Measurements from ENCODE around the gene PSORS1C2. TPM values are rescaled to one million over a fixed set of nuclear protein-coding genes. Genes with fewer than 3 reads are reported as not detected.

The PSORS1C2 gene
- total and polyA plus RNA-seq, 4 donors, result not detected

DNA sequence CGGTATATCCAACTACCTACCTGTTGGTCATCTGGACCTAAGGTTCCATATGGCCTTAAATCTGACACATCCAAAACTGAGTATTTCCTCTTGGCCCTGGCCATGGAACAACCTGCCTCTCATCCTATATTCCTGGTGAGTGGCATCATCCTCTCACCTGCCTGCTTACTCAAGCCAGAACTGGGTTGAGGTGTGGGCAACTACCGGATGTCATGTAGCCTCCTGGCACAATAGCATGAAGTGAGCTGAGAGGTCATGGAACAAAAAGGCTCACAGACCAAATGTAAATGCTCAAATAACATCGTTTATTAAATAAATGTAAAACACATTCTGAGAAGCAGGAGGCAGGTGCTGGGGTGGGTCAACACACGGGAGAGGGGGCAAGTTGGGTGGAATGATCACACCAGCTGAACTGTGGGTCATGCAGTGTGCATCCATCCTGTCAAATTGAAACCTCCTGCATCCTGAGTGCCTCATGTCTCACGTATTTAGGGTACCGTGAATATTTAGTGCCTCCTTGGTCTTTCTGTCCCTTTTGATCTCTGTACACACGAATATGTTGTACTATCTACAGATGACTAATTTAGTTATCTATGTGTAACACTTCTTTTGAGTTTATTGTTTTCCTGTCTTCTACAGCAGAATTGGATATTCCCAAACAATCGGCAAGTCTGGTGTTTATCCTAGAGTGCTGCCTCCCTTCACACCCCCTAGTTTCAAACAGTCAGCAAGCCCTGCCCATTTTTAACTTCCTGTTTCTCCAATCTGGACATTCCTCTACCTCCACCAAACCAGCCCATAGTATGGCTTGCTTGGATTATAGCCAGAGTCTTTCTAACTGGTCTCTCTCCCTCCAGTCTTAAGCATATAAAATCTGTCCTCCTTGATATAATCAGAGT is 39.5 kb upstream of the PSORS1C2 start:
- DNase-seq (ENCODE audit: low spot score), result no peak
- H3K9me3 ChIP-seq (ENCODE audit: control insufficient read depth in 4 of 4, low read length in 3 of 4), result no peaks in the 10 kb centered on the region
- WGBS, result 66% methylated on average over 8 of the region's 8 CpGs
- H3K27ac ChIP-seq (ENCODE audit: low read depth in 1 of 2, low read length in 2 of 2), result no peak overlapping the region
- TF ChIP-seq EGR1 (IDR thresholded peaks at IDR 0.05; ENCODE audit: low read depth in 2 of 2) (no peak), JUND (IDR thresholded peaks at IDR 0.05) (no peak), FOXA1 (IDR thresholded peaks at IDR 0.05) (no peak), YY1 (IDR thresholded peaks at IDR 0.05) (no peak), HNF4G (IDR thresholded peaks at IDR 0.05) (no peak), TAF1 (conservative IDR thresholded peaks at IDR 0.05) (no peak), RAD21 (IDR thresholded peaks at IDR 0.05) (no peak), GABPA (IDR thresholded peaks at IDR 0.05 in 1 of 2, conservative IDR thresholded peaks at IDR 0.05 in 1 of 2) (no peak), SP1 (IDR thresholded peaks at IDR 0.05) (no peak), NR2F2 (IDR thresholded peaks at IDR 0.05) (no peak), RXRA (IDR thresholded peaks at IDR 0.05) (no peak), FOXA2 (IDR thresholded peaks at IDR 0.05) (no peak), HNF4A (conservative IDR thresholded peaks at IDR 0.05) (no peak)
- TF ChIP-seq, protein P1, sequence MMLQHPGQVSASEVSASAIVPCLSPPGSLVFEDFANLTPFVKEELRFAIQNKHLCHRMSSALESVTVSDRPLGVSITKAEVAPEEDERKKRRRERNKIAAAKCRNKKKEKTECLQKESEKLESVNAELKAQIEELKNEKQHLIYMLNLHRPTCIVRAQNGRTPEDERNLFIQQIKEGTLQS (IDR thresholded peaks at IDR 0.05), result no peak
- TF ChIP-seq, protein P2, sequence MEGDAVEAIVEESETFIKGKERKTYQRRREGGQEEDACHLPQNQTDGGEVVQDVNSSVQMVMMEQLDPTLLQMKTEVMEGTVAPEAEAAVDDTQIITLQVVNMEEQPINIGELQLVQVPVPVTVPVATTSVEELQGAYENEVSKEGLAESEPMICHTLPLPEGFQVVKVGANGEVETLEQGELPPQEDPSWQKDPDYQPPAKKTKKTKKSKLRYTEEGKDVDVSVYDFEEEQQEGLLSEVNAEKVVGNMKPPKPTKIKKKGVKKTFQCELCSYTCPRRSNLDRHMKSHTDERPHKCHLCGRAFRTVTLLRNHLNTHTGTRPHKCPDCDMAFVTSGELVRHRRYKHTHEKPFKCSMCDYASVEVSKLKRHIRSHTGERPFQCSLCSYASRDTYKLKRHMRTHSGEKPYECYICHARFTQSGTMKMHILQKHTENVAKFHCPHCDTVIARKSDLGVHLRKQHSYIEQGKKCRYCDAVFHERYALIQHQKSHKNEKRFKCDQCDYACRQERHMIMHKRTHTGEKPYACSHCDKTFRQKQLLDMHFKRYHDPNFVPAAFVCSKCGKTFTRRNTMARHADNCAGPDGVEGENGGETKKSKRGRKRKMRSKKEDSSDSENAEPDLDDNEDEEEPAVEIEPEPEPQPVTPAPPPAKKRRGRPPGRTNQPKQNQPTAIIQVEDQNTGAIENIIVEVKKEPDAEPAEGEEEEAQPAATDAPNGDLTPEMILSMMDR (IDR thresholded peaks at IDR 0.05; ENCODE audit: low read depth, low read length, missing input control), result no peak
- TF ChIP-seq, protein P3, sequence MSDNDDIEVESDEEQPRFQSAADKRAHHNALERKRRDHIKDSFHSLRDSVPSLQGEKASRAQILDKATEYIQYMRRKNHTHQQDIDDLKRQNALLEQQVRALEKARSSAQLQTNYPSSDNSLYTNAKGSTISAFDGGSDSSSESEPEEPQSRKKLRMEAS (IDR thresholded peaks at IDR 0.05), result no peak
- TF ChIP-seq, protein P4, sequence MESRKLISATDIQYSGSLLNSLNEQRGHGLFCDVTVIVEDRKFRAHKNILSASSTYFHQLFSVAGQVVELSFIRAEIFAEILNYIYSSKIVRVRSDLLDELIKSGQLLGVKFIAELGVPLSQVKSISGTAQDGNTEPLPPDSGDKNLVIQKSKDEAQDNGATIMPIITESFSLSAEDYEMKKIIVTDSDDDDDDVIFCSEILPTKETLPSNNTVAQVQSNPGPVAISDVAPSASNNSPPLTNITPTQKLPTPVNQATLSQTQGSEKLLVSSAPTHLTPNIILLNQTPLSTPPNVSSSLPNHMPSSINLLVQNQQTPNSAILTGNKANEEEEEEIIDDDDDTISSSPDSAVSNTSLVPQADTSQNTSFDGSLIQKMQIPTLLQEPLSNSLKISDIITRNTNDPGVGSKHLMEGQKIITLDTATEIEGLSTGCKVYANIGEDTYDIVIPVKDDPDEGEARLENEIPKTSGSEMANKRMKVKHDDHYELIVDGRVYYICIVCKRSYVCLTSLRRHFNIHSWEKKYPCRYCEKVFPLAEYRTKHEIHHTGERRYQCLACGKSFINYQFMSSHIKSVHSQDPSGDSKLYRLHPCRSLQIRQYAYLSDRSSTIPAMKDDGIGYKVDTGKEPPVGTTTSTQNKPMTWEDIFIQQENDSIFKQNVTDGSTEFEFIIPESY (IDR thresholded peaks at IDR 0.05), result no peak
- TF ChIP-seq, protein P5, sequence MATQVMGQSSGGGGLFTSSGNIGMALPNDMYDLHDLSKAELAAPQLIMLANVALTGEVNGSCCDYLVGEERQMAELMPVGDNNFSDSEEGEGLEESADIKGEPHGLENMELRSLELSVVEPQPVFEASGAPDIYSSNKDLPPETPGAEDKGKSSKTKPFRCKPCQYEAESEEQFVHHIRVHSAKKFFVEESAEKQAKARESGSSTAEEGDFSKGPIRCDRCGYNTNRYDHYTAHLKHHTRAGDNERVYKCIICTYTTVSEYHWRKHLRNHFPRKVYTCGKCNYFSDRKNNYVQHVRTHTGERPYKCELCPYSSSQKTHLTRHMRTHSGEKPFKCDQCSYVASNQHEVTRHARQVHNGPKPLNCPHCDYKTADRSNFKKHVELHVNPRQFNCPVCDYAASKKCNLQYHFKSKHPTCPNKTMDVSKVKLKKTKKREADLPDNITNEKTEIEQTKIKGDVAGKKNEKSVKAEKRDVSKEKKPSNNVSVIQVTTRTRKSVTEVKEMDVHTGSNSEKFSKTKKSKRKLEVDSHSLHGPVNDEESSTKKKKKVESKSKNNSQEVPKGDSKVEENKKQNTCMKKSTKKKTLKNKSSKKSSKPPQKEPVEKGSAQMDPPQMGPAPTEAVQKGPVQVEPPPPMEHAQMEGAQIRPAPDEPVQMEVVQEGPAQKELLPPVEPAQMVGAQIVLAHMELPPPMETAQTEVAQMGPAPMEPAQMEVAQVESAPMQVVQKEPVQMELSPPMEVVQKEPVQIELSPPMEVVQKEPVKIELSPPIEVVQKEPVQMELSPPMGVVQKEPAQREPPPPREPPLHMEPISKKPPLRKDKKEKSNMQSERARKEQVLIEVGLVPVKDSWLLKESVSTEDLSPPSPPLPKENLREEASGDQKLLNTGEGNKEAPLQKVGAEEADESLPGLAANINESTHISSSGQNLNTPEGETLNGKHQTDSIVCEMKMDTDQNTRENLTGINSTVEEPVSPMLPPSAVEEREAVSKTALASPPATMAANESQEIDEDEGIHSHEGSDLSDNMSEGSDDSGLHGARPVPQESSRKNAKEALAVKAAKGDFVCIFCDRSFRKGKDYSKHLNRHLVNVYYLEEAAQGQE (IDR thresholded peaks at IDR 0.05), result no peak
- no peaks in the 10 kb centered on the region for H3K4me1 ChIP-seq (ENCODE audit: control insufficient read depth in 4 of 4, insufficient read depth in 4 of 4, low read length in 3 of 4)
- H3K9ac ChIP-seq (ENCODE audit: low read depth in 1 of 2, low read length in 2 of 2), result no peak overlapping the region
- no peaks in the 10 kb centered on the region for H3K27me3 ChIP-seq (ENCODE audit: control insufficient read depth in 4 of 4, insufficient read depth in 4 of 4, low read length in 3 of 4)
- H3K4me3 ChIP-seq (ENCODE audit: low read depth in 1 of 3, low read length in 3 of 3), result no peak overlapping the region
- no peaks in the 10 kb centered on the region for H3K36me3 ChIP-seq (ENCODE audit: control insufficient read depth in 4 of 4, insufficient read depth in 3 of 4, low read depth in 1 of 4, low read length in 3 of 4)

All from liver (tissue), 9 donors.